NCI-H748 (cell line): ENCODE results near the gene KRTAP5-11.
"Not testable (repeated sequence)": the region's sequence is repeated elsewhere in the genome, so short reads cannot be mapped to it uniquely, and the experiment has no call there.

Experiments used
- DNase-seq: peaks from one replicate; lab custom pipeline; 2025; ENCODE audit not compliant: unreplicated experiment; lab: John Stamatoyannopoulos, UW

The KRTAP5-11 gene

DNA sequence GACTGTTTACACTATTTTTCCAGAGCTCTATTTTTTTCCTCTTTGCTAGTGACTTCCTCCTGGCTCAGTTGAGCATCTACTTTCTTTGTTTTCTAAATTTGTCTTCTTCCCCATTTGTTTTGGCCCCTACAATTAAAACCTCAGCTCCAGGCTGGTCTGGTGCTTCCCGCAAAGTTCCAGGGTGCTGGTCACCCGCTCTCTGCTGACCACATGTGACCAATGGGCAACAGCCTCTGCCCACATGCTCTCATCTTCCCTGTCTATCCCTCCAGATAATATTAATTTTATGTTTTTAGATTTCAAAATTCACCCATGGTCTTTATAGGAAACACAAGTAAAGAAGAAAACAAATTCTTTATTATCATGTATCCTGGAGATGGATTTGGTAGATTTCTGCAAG is 294 bp upstream of the KRTAP5-11 start:
- not testable (repeated sequence) for DNase-seq

DNA sequence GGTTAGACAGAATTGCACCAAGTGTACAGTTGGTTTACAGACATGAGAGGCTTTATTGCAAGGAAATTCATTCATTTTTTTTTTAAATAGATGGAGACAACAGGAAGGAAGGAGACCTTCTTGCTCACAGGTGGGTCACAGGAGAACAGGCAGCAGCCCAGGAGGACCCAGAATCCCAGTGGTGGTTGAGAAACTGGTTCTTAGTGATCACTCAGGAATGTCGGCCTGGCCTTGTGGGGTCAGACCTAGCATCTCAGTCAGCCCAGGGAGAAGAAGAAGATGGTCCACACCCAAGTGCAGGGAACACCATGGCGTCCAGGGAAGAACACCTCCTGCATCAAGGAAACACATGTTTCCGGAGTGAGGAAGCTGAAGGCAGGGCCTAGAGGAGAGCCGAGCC is 849 bp downstream of the KRTAP5-11 start:
- no peak for DNase-seq

DNA sequence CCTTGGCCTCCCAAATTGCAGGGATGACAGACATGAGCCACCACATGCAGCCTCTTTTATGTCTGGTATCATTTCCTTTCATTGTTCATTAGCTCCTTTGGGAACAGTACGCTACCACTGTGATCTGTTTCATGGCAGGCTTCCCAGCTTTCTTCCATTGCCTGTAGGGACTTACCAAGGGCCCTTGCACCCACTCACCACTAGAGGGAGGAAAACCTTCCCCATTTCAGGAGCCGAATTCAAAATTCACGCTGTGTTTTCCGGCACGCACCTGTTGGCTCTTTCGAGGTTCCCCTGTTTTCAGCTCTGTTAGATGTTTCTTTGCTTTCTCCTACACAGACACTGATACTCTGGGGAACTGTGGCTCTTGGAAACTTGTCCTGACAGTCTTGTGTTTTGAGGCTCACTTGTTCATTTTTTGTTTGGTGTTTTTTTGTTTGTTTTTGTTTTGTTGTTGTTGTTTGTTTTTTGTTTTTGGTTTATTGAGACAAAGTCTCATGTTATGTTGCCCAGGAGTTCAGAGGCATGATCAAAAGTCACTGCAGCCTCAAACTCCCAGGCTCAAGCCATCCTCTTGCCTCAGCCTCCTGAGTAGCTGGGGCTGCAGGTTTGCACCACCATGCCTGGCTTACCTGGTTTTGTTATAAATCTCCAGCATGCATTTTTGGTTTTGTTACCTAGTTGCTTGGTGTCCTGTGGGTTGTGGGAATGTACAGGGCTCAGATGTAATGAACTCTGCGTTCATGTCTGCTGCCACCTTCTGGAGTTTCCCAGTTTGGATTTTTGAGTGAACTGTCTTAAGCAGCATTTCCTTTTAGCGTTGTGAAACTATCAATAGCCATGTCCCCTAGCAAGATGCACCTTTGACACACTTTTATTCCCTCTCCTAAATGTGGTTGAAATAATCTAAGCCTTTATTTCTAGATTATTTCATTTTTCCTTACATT is 2.3 kb downstream of the KRTAP5-11 start:
- peak; percentile 85 for DNase-seq

DNA sequence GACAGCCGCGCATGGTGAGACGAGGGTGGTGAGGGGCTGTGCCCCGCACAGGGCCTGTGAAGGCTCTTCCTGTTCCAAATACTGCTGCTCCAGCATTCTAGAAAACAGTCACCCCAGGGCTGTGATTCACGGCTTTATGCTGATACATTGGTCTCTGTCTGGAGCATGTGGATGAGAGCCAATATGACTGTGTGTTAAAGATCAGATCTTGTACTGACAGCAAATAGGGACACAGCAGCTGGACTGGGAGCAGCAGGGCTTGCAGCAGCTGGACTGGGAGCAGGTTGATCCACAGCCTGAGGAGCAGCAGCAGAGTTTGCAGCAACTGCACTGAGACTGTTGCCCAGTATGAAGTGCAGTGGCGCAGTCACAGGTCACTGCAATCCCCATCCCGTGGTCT is 3.2 kb downstream of the KRTAP5-11 start:
- DNase-seq, result not testable (repeated sequence)

DNA sequence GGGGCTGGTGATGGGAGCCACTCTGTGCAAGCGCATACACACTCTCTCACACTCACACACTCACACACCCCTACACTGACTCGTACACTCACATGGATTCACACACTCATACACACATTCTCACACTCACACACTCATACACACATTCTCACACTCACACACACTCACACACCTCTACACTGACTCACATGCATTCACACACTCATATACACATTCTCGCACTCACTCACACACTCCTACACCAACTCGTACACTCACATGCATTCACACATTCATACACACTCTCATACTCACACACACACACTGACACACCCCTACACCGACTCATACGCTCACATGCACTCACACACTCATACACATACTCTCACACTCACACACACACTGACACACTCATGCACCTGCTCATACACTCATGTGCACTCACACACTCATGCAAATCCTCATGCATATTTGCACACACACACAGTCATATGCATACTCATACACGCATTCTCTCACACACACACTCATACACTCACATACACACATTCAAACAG is 5.1 kb downstream of the KRTAP5-11 start:
- DNase-seq, result no peak

DNA sequence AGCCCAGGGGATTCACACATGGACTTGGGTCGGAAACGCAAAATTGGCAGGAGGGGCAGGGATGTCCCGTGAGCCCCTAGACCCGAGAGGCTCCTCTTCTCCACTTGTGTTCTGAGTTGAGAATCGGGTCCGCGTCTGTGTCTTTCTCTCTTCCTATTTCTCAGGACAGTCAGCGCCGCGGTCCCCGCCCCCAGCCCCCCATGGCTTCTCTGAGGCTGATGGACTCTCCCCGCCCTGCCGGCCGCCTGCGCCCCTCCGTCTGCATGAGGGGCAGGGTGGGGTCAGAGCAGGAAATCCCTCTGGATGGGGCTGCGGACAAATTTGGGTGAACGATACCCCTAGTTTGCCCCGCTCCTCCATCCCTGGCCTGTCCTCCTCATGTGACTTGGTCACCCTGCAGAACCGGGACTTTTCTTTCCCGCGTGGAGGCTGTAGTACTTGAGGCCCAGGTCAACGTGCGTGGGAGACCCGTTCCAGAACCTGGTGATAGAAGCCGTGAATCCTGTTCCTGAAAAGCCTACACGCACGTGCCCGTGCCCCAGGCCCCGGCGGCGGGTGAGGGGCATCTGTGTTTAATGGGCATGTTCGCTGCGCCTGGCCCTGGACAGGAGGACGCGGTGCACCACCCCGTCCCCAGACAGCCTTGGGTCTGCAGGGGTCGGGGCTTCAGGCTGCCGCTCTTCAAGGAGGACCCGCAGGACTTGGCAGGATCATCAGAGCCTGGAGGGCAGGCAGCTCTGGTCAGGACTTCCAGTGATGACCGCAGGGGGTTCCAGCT is 5.8 kb downstream of the KRTAP5-11 start:
- DNase-seq, result not testable (repeated sequence)

DNA sequence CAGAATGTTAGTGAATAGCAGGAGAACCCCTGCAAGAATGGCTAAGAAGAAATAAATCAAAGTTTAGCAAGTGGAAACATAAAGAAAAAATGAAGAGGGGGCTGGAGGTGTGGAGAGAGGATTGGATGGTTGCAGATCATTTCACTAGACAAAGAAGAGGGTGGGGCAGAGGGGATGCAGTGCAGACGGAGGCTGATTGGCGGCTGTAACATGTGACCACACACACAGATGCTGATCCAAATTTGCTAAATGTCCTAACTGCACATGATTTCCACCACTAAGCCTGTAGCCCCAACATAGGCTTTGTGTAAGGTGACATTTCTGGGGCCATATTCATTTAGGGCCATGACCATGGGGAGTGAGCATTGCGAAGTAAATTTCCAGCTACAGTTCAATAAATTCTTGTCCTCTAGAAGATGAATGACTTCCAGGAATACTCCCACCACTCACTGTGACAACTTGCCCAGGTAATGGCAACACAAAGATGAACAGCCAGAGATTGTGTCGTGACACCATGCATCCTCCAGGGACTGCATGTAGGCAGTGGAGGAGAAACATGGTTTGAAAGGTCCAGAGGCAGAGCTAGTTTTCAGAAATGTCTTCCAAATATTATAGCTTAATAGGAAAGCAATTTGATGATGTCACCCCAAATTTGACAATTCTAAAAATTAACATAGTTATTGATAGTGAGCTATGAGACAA is 6.8 kb downstream of the KRTAP5-11 start:
- no peak for DNase-seq

DNA sequence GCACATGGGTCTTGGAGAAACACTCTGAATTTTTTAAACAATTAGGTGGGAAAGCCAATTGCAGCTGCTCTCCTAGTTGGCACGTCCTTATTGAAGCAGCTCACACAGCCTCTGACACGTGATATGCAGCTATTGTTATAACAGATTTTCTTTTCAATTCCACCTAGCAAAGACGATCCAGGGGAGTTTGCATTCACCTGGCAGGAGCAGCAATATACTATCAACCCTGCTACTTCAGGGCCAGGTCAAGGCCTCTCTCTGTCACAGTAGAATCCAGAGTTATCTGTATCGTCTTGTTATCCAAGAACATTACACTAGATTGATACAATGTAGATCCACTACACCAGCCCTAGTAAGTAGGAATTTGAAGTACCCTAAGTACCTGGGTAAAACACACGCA is 8.3 kb downstream of the KRTAP5-11 start:
- peak; percentile 20 for DNase-seq

DNA sequence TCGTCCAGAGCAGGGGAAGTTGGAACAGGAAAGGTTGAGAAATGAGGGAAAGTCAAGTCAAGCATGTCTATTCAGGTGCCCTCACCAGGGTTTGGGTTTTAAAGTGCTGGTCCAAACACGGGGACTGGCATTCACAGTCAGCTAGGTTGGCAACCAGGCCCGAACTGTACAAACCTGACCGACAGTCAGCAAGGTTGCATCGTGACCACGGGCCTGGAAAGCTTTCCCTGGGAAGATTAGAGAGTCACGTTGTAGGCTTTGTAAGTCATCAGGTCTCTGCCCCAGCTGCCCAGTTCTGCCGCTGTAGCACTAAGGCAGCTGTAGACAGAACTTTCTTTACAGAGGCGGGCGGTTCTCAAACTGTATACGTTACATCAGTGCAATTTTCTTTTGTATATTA is 9.9 kb downstream of the KRTAP5-11 start:
- no peak for DNase-seq

DNA sequence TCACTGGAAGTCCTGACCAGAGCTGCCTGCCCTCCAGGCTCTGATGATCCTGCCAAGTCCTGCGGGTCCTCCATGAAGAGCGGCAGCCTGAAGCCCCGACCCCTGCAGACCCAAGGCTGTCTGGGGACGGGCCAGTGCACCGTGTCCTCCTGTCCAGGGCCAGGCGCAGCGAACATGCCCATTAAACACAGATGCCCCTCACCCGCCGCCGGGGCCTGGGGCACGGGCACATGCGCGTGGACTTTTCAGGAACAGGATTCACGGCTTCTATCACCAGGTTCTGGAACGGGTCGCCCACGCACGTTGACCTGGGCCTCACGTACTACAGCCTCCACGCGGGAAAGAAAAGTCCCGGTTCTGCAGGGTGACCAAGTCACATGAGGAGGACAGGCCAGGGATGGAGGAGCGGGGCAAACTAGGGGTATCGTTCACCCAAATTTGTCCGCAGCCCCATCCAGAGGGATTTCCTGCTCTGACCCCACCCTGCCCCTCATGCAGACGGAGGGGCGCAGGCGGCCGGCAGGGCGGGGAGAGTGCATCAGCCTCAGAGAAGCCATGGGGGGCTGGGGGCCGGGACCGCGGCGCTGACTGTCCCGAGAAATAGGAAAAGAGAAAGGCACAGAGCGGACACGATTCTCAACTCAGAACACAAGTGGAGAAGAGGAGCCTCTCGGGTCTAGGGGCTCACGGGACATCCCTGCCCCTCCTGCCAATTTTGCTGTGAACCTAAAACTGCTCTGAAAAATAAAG is 11.4 kb downstream of the KRTAP5-11 start:
- DNase-seq, result not testable (repeated sequence)

DNA sequence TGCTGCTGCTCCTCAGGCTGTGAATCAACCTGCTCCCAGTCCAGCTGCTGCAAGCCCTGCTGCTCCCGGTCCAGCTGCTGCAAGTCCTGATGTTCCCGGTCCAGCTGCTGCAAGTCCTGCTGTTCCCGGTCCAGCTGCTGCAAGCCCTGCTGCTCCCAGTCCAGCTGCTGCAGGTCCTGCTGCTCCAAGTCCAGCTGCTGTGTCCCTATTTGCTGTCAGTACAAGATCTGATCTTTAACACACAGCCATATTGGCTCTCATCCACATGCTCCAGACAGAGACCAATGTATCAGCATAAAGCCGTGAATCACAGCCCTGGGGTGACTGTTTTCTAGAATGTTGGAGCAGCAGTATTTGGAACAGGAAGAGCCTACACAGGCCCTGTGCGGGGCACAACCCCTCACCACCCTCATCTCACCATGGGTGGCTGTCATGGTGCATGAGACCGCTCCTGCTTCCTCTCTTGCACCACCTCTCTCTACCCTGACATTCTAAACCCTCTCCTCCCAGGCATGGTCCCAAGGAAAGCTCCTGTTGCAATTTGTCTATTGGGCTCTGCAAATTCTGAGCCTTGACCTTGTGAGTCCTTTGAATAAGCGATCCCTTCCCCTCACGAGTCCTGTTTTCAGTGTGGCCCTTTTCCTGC is 13.8 kb downstream of the KRTAP5-11 start:
- DNase-seq, result no peak

DNA sequence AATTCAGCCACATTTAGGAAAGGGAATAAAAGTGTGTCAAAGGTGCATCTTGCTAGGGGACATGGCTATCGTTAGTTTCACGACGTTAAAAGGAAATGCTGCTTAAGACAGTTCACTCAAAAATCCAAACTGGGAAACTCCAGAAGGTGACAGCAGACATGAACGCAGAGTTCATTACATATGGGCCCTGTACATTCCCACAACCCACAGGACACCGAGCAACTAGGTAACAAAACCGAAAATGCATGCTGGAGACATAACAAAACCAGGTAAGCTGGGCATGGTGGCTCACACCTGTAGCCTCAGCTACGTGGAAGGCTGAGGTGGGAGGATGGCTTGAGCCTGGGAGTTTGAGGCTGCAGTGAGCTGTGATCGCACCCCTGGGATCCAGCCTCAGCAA is 15.0 kb downstream of the KRTAP5-11 start:
- not testable (repeated sequence) for DNase-seq

DNA sequence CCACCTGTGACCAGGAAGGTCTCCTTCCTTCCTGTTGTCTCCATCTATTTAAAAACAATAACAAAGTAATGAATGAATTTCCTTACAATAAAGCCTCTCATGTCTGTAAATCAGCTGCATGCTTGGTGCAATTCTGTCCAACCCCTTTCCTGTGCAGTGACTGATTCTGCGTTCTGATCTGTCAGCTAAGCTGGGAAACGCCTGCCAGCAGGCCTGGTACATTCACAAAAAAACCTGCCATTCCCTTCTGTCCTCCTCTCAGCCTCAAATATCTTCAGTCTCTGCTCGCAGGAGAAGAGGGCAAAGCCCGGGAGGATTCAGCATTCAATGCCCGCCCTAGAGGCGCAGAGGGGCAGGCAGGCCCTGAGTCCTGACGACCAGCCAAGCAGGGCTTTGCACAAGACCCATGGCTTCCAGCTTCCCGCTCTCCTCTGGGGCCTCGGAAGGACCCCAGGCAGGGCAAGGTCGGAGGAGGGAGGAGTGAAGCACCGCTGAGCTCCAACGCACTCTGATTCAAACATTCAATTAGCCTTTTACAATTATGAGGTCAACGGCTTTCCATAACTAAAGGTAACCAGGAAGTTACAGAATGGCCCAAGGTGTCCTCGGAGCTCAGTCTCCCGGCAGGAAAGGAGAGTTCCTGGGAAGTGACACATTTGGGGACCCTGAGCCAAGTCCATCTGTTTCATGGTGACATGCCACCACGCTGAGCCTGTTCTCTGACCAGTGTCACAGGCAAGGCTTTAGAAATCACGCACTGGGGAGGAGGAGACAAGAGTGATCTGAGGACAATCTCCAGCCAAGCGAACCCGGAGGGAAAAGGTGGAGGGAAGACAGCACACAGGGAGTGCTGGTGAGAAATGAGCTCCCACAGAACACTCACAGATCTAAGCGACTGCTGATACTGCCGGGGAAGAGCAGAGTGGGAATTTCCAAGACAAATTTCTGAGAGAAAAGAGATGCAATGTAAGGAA is 15.8 kb downstream of the KRTAP5-11 start:
- DNase-seq, result not testable (repeated sequence)

DNA sequence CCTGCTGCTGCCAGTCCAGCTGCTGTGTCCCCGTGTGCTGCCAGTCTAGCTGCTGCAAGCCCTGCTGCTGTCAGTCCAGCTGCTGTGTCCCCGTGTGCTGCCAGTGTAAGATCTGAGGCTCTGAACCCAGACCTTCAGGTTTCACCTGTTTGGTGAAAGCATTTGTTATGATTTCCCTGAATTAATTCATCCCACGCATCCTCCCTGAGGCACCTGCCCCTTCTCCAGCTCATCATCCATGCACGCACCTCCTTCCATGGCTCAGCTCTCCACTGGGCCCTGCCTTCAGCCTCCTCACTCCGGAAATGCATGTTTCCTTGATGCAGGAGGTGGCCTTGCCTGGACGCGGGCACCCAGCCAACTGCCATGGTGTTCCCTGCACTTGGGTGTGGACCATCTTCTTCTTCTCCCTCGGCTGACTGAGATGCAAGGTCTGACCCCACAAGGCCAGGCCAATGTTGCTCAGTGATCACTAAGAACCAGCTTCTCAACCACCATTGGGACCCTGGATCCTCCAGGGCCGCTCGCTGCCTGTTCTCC is 16.5 kb downstream of the KRTAP5-11 start:
- peak; percentile 13 for DNase-seq

DNA sequence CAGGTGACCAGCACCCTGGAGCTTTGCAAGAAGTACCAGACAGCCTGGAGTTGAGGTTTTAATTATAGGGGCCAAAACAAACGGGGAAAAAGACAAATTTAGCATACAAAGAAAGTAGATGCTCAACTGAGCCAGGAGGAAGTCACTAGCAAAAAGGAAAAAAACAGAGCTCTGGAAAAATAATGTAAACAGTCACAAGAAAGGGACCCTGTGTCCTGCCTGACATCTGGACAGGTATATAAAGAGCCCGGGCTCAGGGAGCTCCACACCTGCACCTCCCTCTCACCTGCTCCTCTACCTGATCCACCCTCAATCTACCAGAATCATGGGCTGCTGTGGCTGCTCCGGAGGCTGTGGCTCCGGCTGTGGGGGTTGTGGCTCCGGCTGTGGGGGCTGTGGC is 17.4 kb downstream of the KRTAP5-11 start, which contains the start of gene KRTAP5-10:
KRTAP5-10 (plus strand) TSS at position 301 of the 400 bp plus-strand sequence; CDS start at position 326, 25 bp downstream.
- DNase-seq, result peak; percentile 10

DNA sequence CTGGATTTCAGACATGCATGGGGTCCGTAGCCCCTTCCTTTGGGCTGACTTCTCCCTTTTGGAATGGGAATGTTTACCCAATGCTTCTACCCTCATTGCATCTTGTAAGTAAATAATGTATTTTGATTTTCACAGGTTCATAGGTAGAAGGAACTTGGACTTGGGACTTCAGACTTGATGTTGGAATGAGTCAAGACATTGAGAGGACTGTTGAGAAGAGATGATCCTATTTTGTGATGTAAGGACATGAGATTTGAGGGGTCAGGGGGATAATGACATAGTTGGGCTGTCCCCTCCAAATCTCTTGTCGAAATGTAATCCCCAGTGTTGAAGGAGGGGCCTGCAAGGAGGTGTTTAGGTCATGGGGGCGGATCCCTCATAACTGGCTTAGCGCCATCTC is 18.2 kb downstream of the KRTAP5-11 start:
- DNase-seq, result no peak

DNA sequence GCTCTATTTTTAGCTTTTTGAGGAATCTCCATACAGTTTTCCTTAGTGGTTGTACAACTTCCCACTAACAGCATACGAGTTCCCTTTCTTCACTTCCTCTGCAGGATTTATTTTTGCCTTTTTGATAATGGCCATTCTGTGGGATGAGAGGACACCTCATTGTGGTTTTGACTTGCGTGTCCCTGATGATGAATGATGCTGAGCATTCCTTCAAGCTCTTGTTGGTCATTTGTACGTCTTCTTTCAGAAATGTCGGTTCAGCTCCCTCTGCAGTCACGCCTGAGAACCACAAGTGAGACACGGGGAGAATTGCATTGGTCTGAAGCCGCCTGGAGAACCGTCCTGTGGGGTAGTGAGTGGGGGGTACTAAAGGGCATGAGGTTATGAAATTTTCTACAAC is 19.3 kb downstream of the KRTAP5-11 start:
- DNase-seq, result peak; percentile 47

DNA sequence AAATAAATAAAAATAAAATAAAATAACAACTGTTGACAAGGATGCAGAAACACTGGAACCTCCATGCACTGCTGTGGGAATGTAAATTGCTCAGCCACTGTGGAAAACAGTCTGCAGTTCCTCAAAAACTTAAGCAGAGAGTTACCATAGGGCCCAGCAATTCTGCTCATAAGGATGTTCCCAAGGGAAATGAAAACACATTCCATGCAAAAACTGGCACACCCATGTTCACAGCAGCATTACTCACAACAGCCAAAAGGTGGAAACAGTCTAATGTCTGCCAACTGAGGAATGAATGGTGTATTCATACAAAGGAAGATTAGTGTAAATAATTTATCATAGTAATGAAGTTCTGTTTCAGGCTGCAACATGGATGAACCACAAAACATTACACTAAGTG is 20.6 kb downstream of the KRTAP5-11 start:
- DNase-seq, result no peak
